Ascending aorta (tissue), 2 donors: ENCODE results near the gene ELF3. TPM values are rescaled to one million over a fixed set of nuclear protein-coding genes. Genes with fewer than 3 reads are reported as not detected.

ENCODE experiments used
- DNase-seq, 2 donors: peaks; one replicate each; pipeline ENCODE4 v3.0.0-alpha.2; 2019; ENCODE audit warnings: low spot score in 2 of 2
- H3K27ac ChIP-seq, 2 donors: fragments of 200-600 bp; sonication (generic); one replicate each; pipeline ENCODE4 v1.5.1; 2016 to 2017; ENCODE audit warnings: mild to moderate bottlenecking in 1 of 2
- H3K27me3 ChIP-seq: fragments of 200-600 bp; sonication (generic); one replicate; pipeline ENCODE4 v1.5.1; 2017
- H3K36me3 ChIP-seq, 2 donors: fragments of 200-600 bp; sonication (generic); one replicate each; pipeline ENCODE4 v1.5.1; 2016
- H3K4me1 ChIP-seq, 2 donors: fragments of 200-600 bp; sonication (generic); one replicate each; pipeline ENCODE4 v1.5.1; 2016 to 2017; ENCODE audit warnings: mild to moderate bottlenecking in 1 of 2
- H3K4me3 ChIP-seq, 2 donors: fragments of 200-600 bp; sonication (generic); one replicate each; pipeline ENCODE4 v1.5.1; 2016 to 2017; ENCODE audit warnings: mild to moderate bottlenecking in 1 of 2
- H3K9me3 ChIP-seq, 2 donors: fragments of 200-600 bp; sonication (generic); one replicate each; pipeline ENCODE4 v1.5.1; 2016
- intact Hi-C: fragments of 100-400 bp; cut with DNase I; formaldehyde crosslinking; loops from one replicate; pipeline ENCODE4 v1.15.1; 2023
- total RNA-seq: library from RNA; depleted of rRNA; stranded (reverse); fragments of >200 nt; gene quantifications from one replicate; pipeline ENCODE4 v1.1.0, GENCODE V29; 2016
- TF ChIP-seq, protein P1 (sequence below), 3 experiments: fragments of 200-600 bp in 2 of 3; fragments of 450-650 bp in 1 of 3; sonication (generic) in 2 of 3; IDR thresholded peaks; one replicate each; pipeline ENCODE4 v1.5.1; 2016 to 2019; ENCODE audit warnings: antibody characterized with exemption in 3 of 3, mild to moderate bottlenecking in 1 of 3, moderate library complexity in 1 of 3

ELF3 gene
- total RNA-seq, 1 donor from 2014 or later: 0.96 TPM

GRCh38 chr1:202034149-202034682 is 23.8 kb downstream of the ELF3 start:
- TF ChIP-seq, protein P1, sequence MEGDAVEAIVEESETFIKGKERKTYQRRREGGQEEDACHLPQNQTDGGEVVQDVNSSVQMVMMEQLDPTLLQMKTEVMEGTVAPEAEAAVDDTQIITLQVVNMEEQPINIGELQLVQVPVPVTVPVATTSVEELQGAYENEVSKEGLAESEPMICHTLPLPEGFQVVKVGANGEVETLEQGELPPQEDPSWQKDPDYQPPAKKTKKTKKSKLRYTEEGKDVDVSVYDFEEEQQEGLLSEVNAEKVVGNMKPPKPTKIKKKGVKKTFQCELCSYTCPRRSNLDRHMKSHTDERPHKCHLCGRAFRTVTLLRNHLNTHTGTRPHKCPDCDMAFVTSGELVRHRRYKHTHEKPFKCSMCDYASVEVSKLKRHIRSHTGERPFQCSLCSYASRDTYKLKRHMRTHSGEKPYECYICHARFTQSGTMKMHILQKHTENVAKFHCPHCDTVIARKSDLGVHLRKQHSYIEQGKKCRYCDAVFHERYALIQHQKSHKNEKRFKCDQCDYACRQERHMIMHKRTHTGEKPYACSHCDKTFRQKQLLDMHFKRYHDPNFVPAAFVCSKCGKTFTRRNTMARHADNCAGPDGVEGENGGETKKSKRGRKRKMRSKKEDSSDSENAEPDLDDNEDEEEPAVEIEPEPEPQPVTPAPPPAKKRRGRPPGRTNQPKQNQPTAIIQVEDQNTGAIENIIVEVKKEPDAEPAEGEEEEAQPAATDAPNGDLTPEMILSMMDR (IDR thresholded peaks at IDR 0.05): no peak
- no peak for DNase-seq
- no peaks in the 10 kb centered on the region for H3K36me3 ChIP-seq
- H3K4me1 ChIP-seq: peaks cover 4 to 7% of the 10 kb centered on the region in 2 donors
- peak overlapping the region; percentile 60 to 83 for H3K27ac ChIP-seq
- no peak overlapping the region for H3K4me3 ChIP-seq
- H3K27me3 ChIP-seq: no peaks in the 10 kb centered on the region
- H3K9me3 ChIP-seq: no peaks in the 10 kb centered on the region
- intact Hi-C loops: loop anchor here (2.0 kb wide), 1 partner anchor 25 kb away; no protein-coding TSS in a partner anchor

DNA sequence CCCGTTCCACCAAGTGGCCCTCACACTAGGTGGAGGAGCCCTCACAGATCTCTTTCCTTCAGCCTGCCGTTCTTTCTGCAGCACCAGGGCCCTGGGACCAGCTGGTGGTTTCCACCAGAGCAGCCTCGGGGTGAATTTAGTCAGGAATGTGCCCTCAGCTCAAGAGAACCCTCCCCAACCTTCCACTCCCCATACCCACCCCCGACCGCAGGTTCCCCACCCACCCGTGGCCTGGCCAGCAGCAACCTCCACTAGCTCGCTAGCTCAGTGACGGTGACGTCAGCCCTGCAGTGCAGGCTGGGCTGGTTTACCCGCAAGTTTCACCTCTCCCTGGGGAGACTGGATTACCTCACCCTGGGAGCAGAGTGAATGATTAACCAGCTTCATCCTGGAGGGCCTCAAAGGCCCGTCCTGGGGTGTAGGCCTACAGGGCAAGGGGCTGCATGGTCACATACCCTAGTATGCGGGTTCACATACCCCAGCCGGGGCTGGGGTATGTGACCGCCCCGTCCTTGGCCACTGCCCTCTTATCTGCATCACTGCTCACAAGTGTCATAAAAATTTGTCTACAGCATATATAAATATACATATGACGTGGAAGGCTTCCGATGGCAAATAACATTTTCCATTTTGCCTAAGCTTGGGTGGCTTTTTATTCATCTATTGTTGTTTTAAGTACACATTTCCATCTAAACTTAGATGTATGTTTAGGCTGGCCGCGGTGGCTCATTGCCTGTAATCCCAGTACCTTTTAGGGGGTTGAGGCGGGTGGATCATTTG is 24.5 kb downstream of the ELF3 start:
- Histone ChIP-seq H3K27ac (peak overlapping the region; percentile 60 to 83), H3K4me1 (peaks cover 4 to 7% of the 10 kb centered on the region in 2 donors), H3K9me3 (no peaks in the 10 kb centered on the region), H3K36me3 (no peaks in the 10 kb centered on the region), H3K27me3 (no peaks in the 10 kb centered on the region), H3K4me3 (no peak overlapping the region)
- TF ChIP-seq, protein P1 (IDR thresholded peaks at IDR 0.05): no peak
- intact Hi-C loops: loop anchor here (2.0 kb wide), 1 partner anchor 26 kb away; no protein-coding TSS in a partner anchor
- peak; percentile 81 to 96 for DNase-seq

GRCh38 chr1:202036595-202037387 is 26.4 kb downstream of the ELF3 start:
- Histone ChIP-seq H3K36me3 (no peaks in the 10 kb centered on the region), H3K4me1 (peaks cover 4 to 7% of the 10 kb centered on the region in 2 donors), H3K27me3 (no peaks in the 10 kb centered on the region), H3K9me3 (no peaks in the 10 kb centered on the region), H3K4me3 (no peak overlapping the region), H3K27ac (peak overlapping the region; percentile 60 to 62)
- intact Hi-C loops: no loop called here
- no peak for DNase-seq
- TF ChIP-seq, protein P1 (IDR thresholded peaks at IDR 0.05): no peak

DNA sequence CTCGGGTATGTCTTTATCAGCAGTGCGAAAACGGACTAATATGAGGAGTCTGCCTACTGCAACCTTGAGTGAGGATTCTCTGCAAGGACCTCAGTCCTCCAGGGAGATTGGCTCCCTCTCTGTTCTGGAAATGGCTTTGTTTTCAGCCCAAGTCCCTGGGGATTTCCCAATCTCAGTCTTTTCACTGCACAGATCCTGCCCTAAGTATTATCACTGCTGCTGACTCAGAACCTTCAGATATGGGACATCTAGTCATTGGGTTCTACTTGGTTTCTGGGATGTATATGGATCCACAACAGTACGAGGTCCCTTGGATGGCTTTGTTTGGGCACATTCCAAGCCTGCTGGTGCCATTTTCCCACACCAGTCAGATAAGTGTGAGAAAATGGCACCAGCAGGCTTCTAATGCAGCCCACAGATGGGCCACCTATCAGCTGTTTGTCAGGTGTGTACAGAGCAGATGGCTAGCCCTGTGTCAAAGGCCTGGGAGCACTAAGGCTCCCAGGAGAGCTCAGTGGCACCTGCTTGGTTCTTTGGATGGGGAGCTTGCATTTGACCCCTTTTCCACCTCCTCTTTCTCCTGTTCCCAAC is 27.4 kb downstream of the ELF3 start:
- no peak overlapping the region for H3K27ac ChIP-seq
- intact Hi-C loops: no loop called here
- no peak overlapping the region for H3K4me3 ChIP-seq
- no peaks in the 10 kb centered on the region for H3K9me3 ChIP-seq
- no peaks in the 10 kb centered on the region for H3K36me3 ChIP-seq
- no peak for DNase-seq
- H3K27me3 ChIP-seq: no peaks in the 10 kb centered on the region
- peaks cover 4 to 7% of the 10 kb centered on the region in 2 donors for H3K4me1 ChIP-seq
- TF ChIP-seq, protein P1 (IDR thresholded peaks at IDR 0.05): no peak

- intact Hi-C loops: no loop called here
- no peak for DNase-seq
- Histone ChIP-seq H3K9me3 (no peaks in the 10 kb centered on the region), H3K36me3 (no peaks in the 10 kb centered on the region), H3K4me3 (no peak overlapping the region), H3K4me1 (peaks cover 4 to 7% of the 10 kb centered on the region in 2 donors), H3K27ac (no peak overlapping the region), H3K27me3 (no peaks in the 10 kb centered on the region)
- TF ChIP-seq, protein P1 (IDR thresholded peaks at IDR 0.05): no peak
Measured at GRCh38 chr1:202038688-202039346, 28.4 kb downstream of the ELF3 start.
